G401.6 (cell line): ENCODE data around the gene RBBP4.
"Not testable (repeated sequence)": the region's sequence is repeated elsewhere in the genome, so short reads cannot be mapped to it uniquely, and the experiment has no call there.

Source experiments
- FAIRE-seq: peaks from 2 replicates; lab custom pipeline; 2012; peaks lifted over from hg19 to GRCh38; lab: Jason Lieb, UNC

Gene RBBP4

DNA sequence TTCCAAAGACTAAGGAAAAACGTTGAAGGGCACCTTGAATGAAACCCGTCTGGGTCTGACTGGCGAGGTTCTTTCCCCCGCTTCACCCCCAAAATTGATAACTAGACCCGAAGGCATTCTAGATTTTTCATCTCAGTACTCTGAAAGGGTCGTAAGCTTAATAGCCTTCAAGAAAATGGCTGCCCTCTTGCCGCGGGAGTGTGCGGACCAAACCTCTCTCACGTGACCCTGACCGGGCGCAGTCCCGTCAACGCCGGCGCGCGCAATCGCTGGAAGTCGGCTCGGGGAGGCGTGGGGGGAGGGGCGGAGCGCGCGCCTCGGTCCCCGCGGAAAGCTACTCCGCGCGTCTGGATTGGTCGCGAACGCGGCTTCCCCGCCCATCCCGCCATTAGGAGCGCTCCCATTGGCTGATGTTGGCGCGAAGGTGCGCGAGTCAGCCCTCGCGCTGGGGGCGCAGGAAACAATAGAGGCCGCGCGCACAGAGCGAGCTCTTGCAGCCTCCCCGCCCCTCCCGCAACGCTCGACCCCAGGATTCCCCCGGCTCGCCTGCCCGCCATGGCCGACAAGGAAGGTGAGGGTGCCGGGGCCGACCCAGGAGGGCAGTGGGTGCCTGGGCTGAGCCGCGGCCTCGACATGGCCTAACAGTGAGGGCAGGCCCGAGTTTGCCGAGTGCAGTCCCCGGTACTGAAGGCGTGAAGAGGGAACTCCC lies at the start of gene RBBP4:
RBBP4 (plus strand) TSS at position 457 of the 709 bp plus-strand sequence; CDS start at position 556, 99 bp downstream.
- FAIRE-seq: peak; percentile 90

- FAIRE-seq: peak; percentile 59
These were observed 45.1 kb upstream of the RBBP4 start for GRCh38 chr1:32605711-32606424.

GRCh38 chr1:32606565-32607371 lies 44.2 kb upstream of the RBBP4 start:
- FAIRE-seq: no peak

GRCh38 chr1:32609180-32609579 lies 41.8 kb upstream of the RBBP4 start:
- no peak for FAIRE-seq

DNA sequence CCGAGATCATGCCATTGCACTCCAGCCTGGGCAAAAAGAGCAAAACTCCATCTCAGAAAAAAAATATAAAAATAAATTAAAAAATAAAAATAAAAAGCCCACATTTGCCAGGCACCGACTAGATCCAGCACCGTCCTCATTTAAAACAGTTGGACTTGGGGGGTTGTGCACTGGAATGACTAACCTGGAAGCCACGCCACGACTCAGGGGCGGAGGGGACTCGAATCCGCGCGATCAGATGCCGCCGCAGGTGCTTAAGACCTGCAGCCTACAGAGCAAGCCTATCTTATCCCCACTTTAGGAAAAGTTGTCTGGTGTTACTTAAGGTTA lies 39.2 kb upstream of the RBBP4 start:
- FAIRE-seq: no peak

DNA sequence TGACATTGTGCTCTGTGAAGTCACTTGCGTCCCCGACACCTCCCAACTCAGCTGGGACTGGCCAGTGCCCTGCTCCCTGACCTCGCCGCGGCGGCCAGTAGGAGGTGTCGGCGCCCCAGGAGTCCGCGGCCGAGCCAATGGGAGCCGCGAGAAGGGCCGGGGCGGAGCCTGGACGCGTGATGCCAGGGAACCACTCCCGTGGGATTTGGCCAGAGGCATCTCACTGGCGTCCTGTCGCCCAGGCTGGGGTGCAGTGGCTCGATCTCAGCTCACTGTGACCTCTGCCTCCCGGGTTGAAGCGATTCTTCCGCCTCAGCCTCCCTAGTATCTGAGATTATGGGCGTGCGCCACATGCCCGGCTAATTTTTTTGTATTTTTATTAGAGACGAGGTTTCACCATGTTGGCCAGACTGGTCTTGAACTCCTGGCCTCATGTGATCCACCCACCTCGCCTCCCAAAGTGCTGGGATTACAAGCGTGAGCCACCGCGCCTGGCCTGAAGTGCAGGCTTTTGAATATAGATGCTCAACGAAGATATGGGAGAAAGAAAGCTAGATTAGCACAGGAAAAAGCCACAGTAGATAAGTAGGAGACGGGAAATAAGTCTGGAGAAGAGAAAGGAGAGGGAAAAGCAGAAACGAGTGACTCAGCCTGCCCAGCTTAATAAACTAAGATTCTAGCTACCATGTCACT lies 38.7 kb upstream of the RBBP4 start:
- no peak for FAIRE-seq

DNA sequence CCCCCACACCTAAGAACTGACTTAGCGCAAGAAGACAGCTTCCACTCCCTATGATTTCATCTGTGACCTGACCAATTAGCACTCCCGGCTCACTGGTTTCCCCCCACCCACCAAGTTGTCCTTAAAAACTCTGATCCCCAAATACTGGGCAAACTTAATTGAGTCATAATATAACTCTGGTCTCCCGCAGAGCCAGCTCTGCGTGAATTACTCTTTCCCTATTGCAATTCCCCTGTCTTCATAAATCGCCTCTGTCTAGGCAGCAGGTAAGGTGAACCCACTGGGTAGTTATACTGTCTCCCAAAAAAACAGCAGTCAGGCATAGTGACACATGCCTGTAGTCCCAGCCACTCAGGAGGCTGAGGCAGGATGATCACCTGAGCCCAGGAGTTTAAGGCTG lies 37.5 kb upstream of the RBBP4 start:
- FAIRE-seq: no peak

DNA sequence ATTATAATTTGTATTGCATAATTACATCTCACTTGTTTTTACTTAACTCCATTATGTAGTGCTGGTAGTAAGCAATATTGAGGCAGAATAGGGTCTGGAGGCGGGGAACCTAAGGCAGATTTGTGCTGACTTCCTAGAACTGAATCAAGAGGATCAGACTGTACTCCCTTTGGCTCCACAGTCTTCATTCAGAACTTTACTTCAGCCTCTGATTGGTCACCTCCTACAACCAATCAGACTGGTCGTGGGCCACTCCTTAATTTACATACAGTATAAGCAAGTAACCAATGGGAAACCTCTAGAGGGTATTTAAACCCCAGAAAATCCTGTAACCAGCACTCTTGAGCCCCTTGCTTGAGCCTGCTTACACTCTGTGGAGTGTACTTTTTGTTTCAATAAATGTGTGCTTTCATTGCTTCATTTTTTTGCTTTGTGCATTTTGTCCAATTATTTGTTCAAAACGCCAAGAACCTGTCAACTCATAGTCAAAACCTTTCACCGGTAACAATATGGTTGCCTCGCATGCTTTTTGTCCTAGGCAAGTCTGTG lies 32.3 kb upstream of the RBBP4 start:
- FAIRE-seq: no peak

GRCh38 chr1:32619701-32620485 lies 31.1 kb upstream of the RBBP4 start:
- FAIRE-seq: peak; percentile 64

DNA sequence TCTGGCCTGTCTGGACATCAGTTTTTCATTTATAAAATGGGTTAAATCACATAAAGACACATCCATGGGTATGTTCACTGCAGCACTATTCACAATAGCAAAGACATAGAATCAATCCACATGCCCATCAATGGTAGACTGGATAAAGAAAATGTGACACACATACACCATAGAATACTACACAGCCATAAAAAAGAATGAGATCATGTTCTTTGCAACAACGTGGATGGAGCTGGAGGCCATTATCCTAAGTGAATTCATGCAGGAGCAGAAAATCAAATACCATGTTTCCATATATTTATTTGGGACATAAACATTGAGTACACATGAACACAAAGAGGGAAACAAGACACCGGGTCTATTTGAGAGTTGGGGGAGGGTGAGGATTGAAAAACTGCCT lies 28.8 kb upstream of the RBBP4 start:
- no peak for FAIRE-seq

- FAIRE-seq: no peak
These were observed 28.0 kb upstream of the RBBP4 start for GRCh38 chr1:32622806-32623681.

DNA sequence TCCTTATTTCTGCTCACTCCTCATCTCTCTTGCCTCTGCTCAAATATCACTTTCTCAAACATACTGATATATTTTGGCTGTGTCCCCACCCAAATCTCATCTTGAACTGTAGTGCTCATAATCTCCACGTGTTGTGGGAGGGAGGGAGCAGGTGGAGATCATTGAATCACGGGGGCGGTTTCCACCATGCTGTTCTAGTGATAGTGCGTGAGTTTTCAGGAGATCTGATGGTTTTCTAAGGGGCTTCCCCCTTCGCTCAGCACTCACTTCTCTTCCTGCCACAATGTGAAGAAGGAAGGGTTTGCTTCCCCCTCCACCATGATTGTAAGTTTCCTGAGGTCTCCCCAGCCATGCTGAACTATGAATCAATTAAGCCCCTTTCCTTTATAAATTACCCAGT lies 27.2 kb upstream of the RBBP4 start:
- FAIRE-seq: no peak

GRCh38 chr1:32626176-32626575 lies 24.8 kb upstream of the RBBP4 start:
- no peak for FAIRE-seq

GRCh38 chr1:32627596-32628162 lies 23.3 kb upstream of the RBBP4 start:
- FAIRE-seq: no peak

GRCh38 chr1:32630173-32630572 lies 20.8 kb upstream of the RBBP4 start:
- not testable (repeated sequence) for FAIRE-seq

DNA sequence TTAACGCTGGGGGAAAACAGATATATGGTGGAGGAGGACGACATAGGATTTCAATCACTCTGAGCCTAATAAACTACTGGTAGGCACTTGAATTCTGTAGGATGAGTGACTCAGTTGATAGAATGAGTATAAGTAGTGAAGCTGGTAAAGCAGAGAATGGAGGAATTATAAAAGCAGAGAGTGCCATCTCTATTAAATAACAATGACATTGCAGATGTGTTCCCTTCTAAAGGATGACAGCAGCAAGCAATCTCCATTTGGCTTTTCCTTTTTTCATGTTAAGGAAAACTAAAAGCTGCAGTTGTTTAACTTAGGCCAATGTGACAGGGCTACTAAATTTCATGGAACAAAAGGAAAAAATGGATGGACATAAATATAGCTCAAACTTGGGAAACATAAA lies 18.2 kb upstream of the RBBP4 start:
- FAIRE-seq: no peak

DNA sequence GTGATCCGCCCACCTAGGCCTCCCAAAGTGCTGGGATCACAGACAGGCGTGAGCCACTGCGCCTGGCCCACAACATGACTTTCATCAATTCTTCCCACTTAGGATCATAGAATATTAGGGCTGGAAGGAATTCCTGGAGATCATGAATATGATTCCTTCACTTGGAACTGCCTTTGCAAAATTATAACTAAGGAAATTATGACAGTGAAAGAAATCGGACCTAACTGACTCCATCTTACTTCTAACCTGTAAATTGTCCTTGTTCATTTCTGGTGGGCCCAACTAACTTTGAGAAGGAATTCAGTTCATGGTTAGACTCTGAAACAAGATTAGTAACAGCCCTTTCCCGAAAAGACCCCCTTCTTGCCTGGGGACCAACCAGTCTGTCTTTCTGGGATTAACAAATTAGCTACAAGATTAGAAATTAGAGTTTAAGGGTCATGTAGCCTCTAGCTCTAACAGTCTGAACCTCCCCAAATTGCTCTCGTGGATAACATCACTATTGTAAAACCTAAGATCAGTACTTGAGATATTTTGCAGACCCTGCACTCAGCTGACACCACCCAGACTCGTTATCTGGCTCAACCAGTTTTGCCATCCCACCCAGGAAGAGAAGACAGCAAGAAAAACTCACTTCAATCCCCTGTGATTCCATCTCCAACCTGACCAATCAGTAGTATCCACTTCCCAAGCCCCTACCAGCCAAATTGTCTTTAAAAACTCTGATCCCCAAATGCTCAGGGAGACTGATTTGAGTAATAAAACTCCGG lies 15.3 kb upstream of the RBBP4 start:
- FAIRE-seq: no peak

DNA sequence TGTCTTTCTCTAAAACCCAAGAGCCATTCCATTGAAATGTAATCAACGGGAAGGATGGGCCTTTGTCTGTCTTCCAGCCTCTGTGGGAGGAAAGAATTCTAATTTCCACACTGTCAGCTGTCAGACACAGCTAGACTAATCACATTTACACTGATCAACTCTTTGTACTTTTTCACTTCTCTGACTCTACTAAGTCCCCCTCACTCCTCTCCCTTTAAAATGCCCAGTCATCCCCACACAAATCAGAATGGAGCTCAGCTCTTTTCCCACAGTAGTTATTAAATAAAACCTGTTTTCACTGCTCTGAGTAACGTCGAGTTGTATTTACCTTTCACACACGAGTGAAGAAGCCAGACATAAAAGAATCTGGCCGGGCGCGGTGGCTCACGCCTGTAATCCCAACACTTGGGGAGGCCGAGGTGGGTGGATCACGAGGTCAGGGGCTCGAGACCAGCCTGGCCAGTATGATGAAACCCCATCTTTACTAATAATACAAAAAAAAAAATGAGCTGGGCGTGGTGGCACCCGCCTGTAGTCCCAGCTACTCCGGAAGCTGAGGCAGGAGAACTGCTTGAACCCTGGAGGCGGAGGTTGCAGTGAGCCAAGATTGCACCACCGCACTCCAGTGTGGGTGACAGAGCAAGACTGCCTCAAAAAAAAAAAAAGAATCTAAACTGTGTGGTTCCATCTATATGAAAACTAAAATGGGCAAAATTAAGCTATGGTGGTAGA lies 13.9 kb upstream of the RBBP4 start:
- no peak for FAIRE-seq
